Measurements from ENCODE around the gene SLC29A4.
"Not testable (repeated sequence)": the region's sequence is repeated elsewhere in the genome, so short reads cannot be mapped to it uniquely, and the experiment has no call there.

The SLC29A4 gene

GRCh38 chr7:5309146-5309545 is 26.4 kb downstream of the SLC29A4 start:
- DNase-seq (ENCODE audit: extremely low spot score), result no peak
- TF ChIP-seq BHLHE40 (IDR thresholded peaks at IDR 0.05; ENCODE audit: borderline replicate concordance) (no peak), FOXA1 (IDR thresholded peaks at IDR 0.05) (no peak), SUZ12 (IDR thresholded peaks at IDR 0.05) (no peak), SP1 (IDR thresholded peaks at IDR 0.05) (no peak), LEF1 (IDR thresholded peaks at IDR 0.05; ENCODE audit: borderline replicate concordance) (no peak)
- ChIA-PET POLR2A (no interaction called here), CTCF (no interaction called here)

- no peak for DNase-seq (ENCODE audit: extremely low spot score)
- ChIA-PET CTCF (no interaction called here), POLR2A (no interaction called here)
- TF ChIP-seq FOXM1 (IDR thresholded peaks at IDR 0.05; ENCODE audit: borderline replicate concordance), result no peak
These were observed 28.2 kb downstream of the SLC29A4 start for GRCh38 chr7:5310822-5311405.

GRCh38 chr7:5312276-5313070 is 29.7 kb downstream of the SLC29A4 start:
- POLR2A ChIA-PET; DNase-seq (ENCODE audit: extremely low spot score); CTCF ChIA-PET: not testable (repeated sequence)

GRCh38 chr7:5313076-5313885 is 30.5 kb downstream of the SLC29A4 start:
- POLR2A ChIA-PET; CTCF ChIA-PET; DNase-seq (ENCODE audit: extremely low spot score): not testable (repeated sequence)

- no peak for TF ChIP-seq HDGF (IDR thresholded peaks at IDR 0.05; ENCODE audit: borderline replicate concordance)
- no peak for TF ChIP-seq BHLHE40 (IDR thresholded peaks at IDR 0.05; ENCODE audit: borderline replicate concordance)
- no peak for TF ChIP-seq ELF4 (IDR thresholded peaks at IDR 0.05)
- TF ChIP-seq TARDBP (IDR thresholded peaks at IDR 0.05), result no peak
- TF ChIP-seq NFRKB (IDR thresholded peaks at IDR 0.05), result no peak
- no peak for TF ChIP-seq FOXK2 (IDR thresholded peaks at IDR 0.05)
- TF ChIP-seq FOXM1 (IDR thresholded peaks at IDR 0.05; ENCODE audit: borderline replicate concordance), result no peak
- TF ChIP-seq FOXA1 (IDR thresholded peaks at IDR 0.05), result no peak
- TF ChIP-seq ARNT (IDR thresholded peaks at IDR 0.05), result no peak
- TF ChIP-seq L3MBTL2 (conservative IDR thresholded peaks at IDR 0.05), result no peak
- no peak for TF ChIP-seq LEF1 (IDR thresholded peaks at IDR 0.05; ENCODE audit: borderline replicate concordance)
- no peak for TF ChIP-seq PKNOX1 (IDR thresholded peaks at IDR 0.05)
- TF ChIP-seq ZNF384 (IDR thresholded peaks at IDR 0.05), result no peak
- no peak for TF ChIP-seq SP1 (IDR thresholded peaks at IDR 0.05)
- TF ChIP-seq CTBP1 (IDR thresholded peaks at IDR 0.05; ENCODE audit: borderline replicate concordance), result no peak
- TF ChIP-seq SUZ12 (IDR thresholded peaks at IDR 0.05), result no peak
- ChIA-PET CTCF (no interaction called here), POLR2A (no interaction called here)
- no peak for DNase-seq (ENCODE audit: extremely low spot score)
These were observed 32.1 kb downstream of the SLC29A4 start for GRCh38 chr7:5314864-5315263.

- TF ChIP-seq ELF4 (IDR thresholded peaks at IDR 0.05), result no peak
- TF ChIP-seq FOXM1 (IDR thresholded peaks at IDR 0.05; ENCODE audit: borderline replicate concordance), result no peak
- TF ChIP-seq TARDBP (IDR thresholded peaks at IDR 0.05), result no peak
- TF ChIP-seq ZNF384 (IDR thresholded peaks at IDR 0.05), result no peak
- TF ChIP-seq L3MBTL2 (conservative IDR thresholded peaks at IDR 0.05), result no peak
- no peak for TF ChIP-seq HDGF (IDR thresholded peaks at IDR 0.05; ENCODE audit: borderline replicate concordance)
- no peak for TF ChIP-seq PKNOX1 (IDR thresholded peaks at IDR 0.05)
- no peak for TF ChIP-seq FOXA1 (IDR thresholded peaks at IDR 0.05)
- no peak for TF ChIP-seq FOXK2 (IDR thresholded peaks at IDR 0.05)
- TF ChIP-seq ARNT (IDR thresholded peaks at IDR 0.05), result no peak
- no peak for TF ChIP-seq CTBP1 (IDR thresholded peaks at IDR 0.05; ENCODE audit: borderline replicate concordance)
- TF ChIP-seq SP1 (IDR thresholded peaks at IDR 0.05), result no peak
- TF ChIP-seq SUZ12 (IDR thresholded peaks at IDR 0.05), result no peak
- no peak for TF ChIP-seq NFRKB (IDR thresholded peaks at IDR 0.05)
- TF ChIP-seq BHLHE40 (IDR thresholded peaks at IDR 0.05; ENCODE audit: borderline replicate concordance), result no peak
- no peak for TF ChIP-seq LEF1 (IDR thresholded peaks at IDR 0.05; ENCODE audit: borderline replicate concordance)
- POLR2A ChIA-PET, result no interaction called here
- DNase-seq (ENCODE audit: extremely low spot score), result no peak
- CTCF ChIA-PET, result no interaction called here
These were observed 33.0 kb downstream of the SLC29A4 start for GRCh38 chr7:5315761-5316160.

- CTCF ChIA-PET; DNase-seq (ENCODE audit: extremely low spot score); POLR2A ChIA-PET: not testable (repeated sequence)
These were observed 35.9 kb downstream of the SLC29A4 start for GRCh38 chr7:5318613-5319012.

Data from HEK293T (cell line).